Esophagus (tissue), 2 donors: ENCODE results near the gene SYNPO2. TPM values are rescaled to one million over a fixed set of nuclear protein-coding genes. Genes with fewer than 3 reads are reported as not detected.
A peak's percentile ranks its signal among the peaks of the same experiment; 100 is the strongest.
"Not testable (repeated sequence)": the region's sequence is repeated elsewhere in the genome, so short reads cannot be mapped to it uniquely, and the experiment has no call there.

Experiments
- H3K27ac ChIP-seq, 2 donors: one replicate each; pipeline ENCODE4 v1.5.1; 2013; ENCODE audit warnings: low read depth in 2 of 2, mild to moderate bottlenecking in 2 of 2, inconsistent platforms in 1 of 2, low read length in 1 of 2, moderate library complexity in 1 of 2
- H3K27me3 ChIP-seq, 2 donors: one replicate each; pipeline ENCODE4 v1.6.1; 2013; ENCODE audit warnings: low read length in 2 of 2, control low read depth in 1 of 2, mild to moderate bottlenecking in 1 of 2; ENCODE audit not compliant: insufficient read depth in 2 of 2, control insufficient read depth in 1 of 2
- H3K36me3 ChIP-seq, 2 donors: one replicate each; pipeline ENCODE4 v1.6.1; 2013; ENCODE audit warnings: low read length in 1 of 2; ENCODE audit not compliant: control insufficient read depth in 2 of 2, insufficient read depth in 2 of 2
- H3K4me1 ChIP-seq, 2 donors: one replicate each; pipeline ENCODE4 v1.6.1; 2013; ENCODE audit warnings: low read length in 1 of 2; ENCODE audit not compliant: control insufficient read depth in 2 of 2, insufficient read depth in 2 of 2
- H3K4me3 ChIP-seq, 2 donors: one replicate each; pipeline ENCODE4 v1.5.1; 2013; ENCODE audit warnings: low read length in 2 of 2, mild to moderate bottlenecking in 2 of 2, low read depth in 1 of 2, moderate library complexity in 1 of 2
- H3K9me3 ChIP-seq, 2 donors: one replicate each; pipeline ENCODE4 v1.6.1; 2013; ENCODE audit warnings: mild to moderate bottlenecking in 2 of 2, low read depth in 1 of 2, low read length in 1 of 2, moderate library complexity in 1 of 2; ENCODE audit not compliant: control insufficient read depth in 2 of 2, insufficient read depth in 1 of 2
- WGBS, 2 donors: extraction: QIAGEN DNeasy Blood & Tissue Kit; methylation state at CpG; one replicate each; pipeline ENCODE4 v1.1.7; 2013; 5-methylcytosine and 5-hydroxymethylcytosine counted together
- polyA plus RNA-seq, 2 donors: library from polyadenylated mRNA; stranded (reverse); fragments of 200-250 nt; gene quantifications; one replicate each; pipeline ENCODE4 v1.2.3, GENCODE V29; 2013
- donor health status: healthy with polysubstance abuse.
- donor health status: Bipolar disorder and iron deficiency.

Gene SYNPO2
- polyA plus RNA-seq, 2 donors: 22.0 to 46.9 TPM

- no peaks in the 10 kb centered on the region for H3K27me3 ChIP-seq
- H3K4me3 ChIP-seq: no peak overlapping the region
- H3K9me3 ChIP-seq: no peaks in the 10 kb centered on the region
- H3K27ac ChIP-seq: no peak overlapping the region
- WGBS, 2 donors: 79 to 80% methylated on average over 2 of the region's 2 CpGs
- peaks cover 0 to 2% of the 10 kb centered on the region in 2 donors for H3K4me1 ChIP-seq
- no peaks in the 10 kb centered on the region for H3K36me3 ChIP-seq
Measured at GRCh38 chr4:119049342-119049741, 160.7 kb downstream of the SYNPO2 start.

- H3K27me3 ChIP-seq: no peaks in the 10 kb centered on the region
- no peaks in the 10 kb centered on the region for H3K36me3 ChIP-seq
- WGBS, 2 donors: 82 to 85% methylated on average over 7 of the region's 7 CpGs
- H3K9me3 ChIP-seq: no peaks in the 10 kb centered on the region
- H3K27ac ChIP-seq: no peak overlapping the region
- H3K4me3 ChIP-seq: no peak overlapping the region
- peaks cover 0 to 2% of the 10 kb centered on the region in 2 donors for H3K4me1 ChIP-seq
Measured at GRCh38 chr4:119050527-119051090, 162.0 kb downstream of the SYNPO2 start.

- H3K4me1 ChIP-seq: no peaks in the 10 kb centered on the region
- H3K4me3 ChIP-seq: no peak overlapping the region
- no peak overlapping the region for H3K27ac ChIP-seq
- no peaks in the 10 kb centered on the region for H3K27me3 ChIP-seq
- no peaks in the 10 kb centered on the region for H3K36me3 ChIP-seq
- 78 to 86% methylated on average over 2 of the region's 2 CpGs for WGBS, 2 donors
- no peaks in the 10 kb centered on the region for H3K9me3 ChIP-seq
Measured at GRCh38 chr4:119053245-119053644, 164.6 kb downstream of the SYNPO2 start.

- Histone ChIP-seq H3K9me3 (no peaks in the 10 kb centered on the region), H3K36me3 (no peaks in the 10 kb centered on the region), H3K27me3 (no peaks in the 10 kb centered on the region), H3K27ac (no peak overlapping the region), H3K4me3 (no peak overlapping the region), H3K4me1 (no peaks in the 10 kb centered on the region)
- 85 to 93% methylated on average over 10 of the region's 10 CpGs for WGBS, 2 donors
Measured at GRCh38 chr4:119053997-119054396, 165.3 kb downstream of the SYNPO2 start.

GRCh38 chr4:119057417-119057816 lies 168.8 kb downstream of the SYNPO2 start:
- no peak overlapping the region for H3K4me3 ChIP-seq
- H3K36me3 ChIP-seq: no peaks in the 10 kb centered on the region
- 92 to 93% methylated on average over 3 of the region's 3 CpGs for WGBS, 2 donors
- no peaks in the 10 kb centered on the region for H3K9me3 ChIP-seq
- H3K27ac ChIP-seq: no peak overlapping the region
- no peaks in the 10 kb centered on the region for H3K4me1 ChIP-seq
- H3K27me3 ChIP-seq: no peaks in the 10 kb centered on the region

DNA sequence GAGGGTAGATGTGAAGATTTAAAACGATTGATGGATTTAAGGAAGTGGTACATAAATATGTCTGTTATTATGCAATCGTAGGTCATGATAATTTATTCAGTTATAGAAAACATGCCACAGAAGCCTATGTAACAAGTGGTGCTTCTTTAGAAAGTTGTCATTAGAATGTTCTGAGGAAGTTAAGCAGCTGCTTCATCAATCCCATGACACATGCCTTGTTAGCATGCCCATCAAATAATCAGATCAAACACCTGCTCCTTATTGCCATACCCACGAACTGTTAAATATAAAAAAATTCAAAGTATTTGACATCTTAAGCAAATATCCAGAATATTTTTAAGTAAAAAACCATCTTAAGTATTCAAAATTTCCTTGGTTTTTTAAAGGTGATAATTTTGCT lies 170.6 kb downstream of the SYNPO2 start:
- no peak overlapping the region for H3K4me3 ChIP-seq
- H3K27ac ChIP-seq: no peak overlapping the region
- no peaks in the 10 kb centered on the region for H3K27me3 ChIP-seq
- 60% methylated on average over 3 of the region's 3 CpGs for WGBS, 2 donors
- H3K4me1 ChIP-seq: no peaks in the 10 kb centered on the region
- H3K9me3 ChIP-seq: no peaks in the 10 kb centered on the region
- no peaks in the 10 kb centered on the region for H3K36me3 ChIP-seq

DNA sequence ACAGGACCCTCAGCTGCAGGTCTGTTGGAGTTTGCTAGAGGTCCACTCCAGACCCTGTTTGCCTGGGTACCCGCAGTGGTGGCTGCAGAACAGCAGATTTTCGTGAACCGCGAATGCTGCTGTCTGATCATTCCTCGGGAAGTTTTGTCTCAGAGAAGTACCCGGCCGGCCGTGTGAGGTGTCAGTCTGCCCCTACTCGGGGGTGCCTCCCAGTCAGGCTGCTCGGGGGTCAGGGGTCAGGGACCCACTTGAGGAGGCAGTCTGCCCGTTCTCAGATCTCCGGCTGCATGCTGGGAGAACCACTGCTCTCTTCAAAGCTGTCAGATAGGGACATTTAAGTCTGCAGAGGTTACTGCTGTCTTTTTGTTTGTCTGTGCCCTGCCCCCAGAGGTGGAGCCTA lies 178.5 kb downstream of the SYNPO2 start:
- not testable (repeated sequence) for H3K27me3 ChIP-seq, H3K4me3 ChIP-seq, H3K27ac ChIP-seq, H3K4me1 ChIP-seq, H3K9me3 ChIP-seq, H3K36me3 ChIP-seq
- 61 to 69% methylated on average over 5 to 10 of the region's 12 CpGs for WGBS, 2 donors

DNA sequence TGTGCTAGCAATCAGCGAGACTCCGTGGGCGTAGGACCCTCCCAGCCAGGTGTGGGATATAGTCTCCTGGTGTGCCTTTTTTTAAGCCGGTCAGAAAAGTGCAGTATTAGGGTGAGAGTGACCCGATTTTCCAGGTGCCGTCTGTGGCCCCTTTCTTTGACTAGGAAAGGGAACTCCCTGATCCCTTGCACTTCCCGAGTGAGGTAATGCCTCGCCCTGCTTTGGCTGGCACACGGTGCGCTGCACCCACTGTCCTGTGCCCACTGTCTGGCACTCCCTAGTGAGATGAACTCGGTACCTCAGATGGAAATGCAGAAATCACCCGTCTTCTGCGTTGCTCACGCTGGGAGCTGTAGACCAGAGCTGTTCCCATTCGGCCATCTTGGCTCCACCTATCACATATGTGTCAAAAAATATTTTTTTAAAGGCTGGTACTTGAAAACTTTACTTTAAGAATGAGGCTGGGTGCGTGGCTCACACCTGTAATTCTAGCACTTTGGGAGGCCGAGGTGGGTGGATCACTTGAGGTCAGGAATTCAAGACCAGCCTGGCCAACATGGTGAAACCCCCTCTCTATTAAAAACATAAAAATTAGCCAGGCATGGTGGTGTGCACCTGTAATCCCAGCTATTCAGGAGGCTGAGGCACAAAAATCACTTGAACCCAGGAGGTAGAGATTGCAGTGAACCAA lies 179.2 kb downstream of the SYNPO2 start:
- WGBS, 2 donors: 64 to 67% methylated on average over 17 of the region's 17 CpGs
- H3K36me3 ChIP-seq, H3K9me3 ChIP-seq, H3K4me1 ChIP-seq, H3K27me3 ChIP-seq: not testable (repeated sequence)
- H3K4me3 ChIP-seq: peak overlapping the region in 1 of 2 donors; percentile 26
- peak overlapping the region; percentile 33 to 71 for H3K27ac ChIP-seq

- 47 to 52% methylated on average over 3 of the region's 3 CpGs for WGBS, 2 donors
- no peak overlapping the region for H3K4me3 ChIP-seq
- peak overlapping the region in 1 of 2 donors; percentile 49 for H3K27ac ChIP-seq
Measured at GRCh38 chr4:119068529-119068962, 179.9 kb downstream of the SYNPO2 start.

DNA sequence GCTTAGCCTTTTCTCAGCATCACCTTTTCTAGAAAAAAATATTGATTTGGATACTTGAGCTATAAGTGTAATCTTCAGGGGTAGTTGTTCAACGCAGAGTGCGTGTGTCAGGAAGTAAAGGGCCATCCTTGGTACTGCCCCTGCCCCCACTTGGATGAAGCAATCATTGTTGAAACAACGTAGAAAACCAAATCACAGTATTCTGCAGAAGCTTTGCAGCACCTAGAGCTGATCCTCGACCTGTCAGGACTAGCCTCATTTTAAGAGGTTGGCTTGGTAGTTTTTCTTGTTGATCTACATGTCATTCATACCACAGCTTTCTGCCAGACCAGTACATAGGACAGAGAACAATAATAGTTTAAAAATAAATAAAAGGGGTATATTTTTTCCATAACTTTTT lies 181.6 kb downstream of the SYNPO2 start:
- H3K27me3 ChIP-seq: no peaks in the 10 kb centered on the region
- peak overlapping the region in 1 of 2 donors; percentile 27 for H3K27ac ChIP-seq
- no peak overlapping the region for H3K4me3 ChIP-seq
- no peaks in the 10 kb centered on the region for H3K9me3 ChIP-seq
- peaks cover 0 to 3% of the 10 kb centered on the region in 2 donors for H3K4me1 ChIP-seq
- no peaks in the 10 kb centered on the region for H3K36me3 ChIP-seq
- WGBS, 2 donors: 49 to 51% methylated on average over 4 of the region's 4 CpGs

More at GRCh38 chr4:119068529-119068962, 179.9 kb downstream of the SYNPO2 start:
- H3K27me3 ChIP-seq: no peaks in the 10 kb centered on the region
- H3K9me3 ChIP-seq: no peaks in the 10 kb centered on the region
- no peaks in the 10 kb centered on the region for H3K36me3 ChIP-seq
- H3K4me1 ChIP-seq: peaks cover 0 to 3% of the 10 kb centered on the region in 2 donors
